ENCODE results near the gene SERINC2.

- TF ChIP-seq GATA2 (IDR thresholded peaks at IDR 0.05; ENCODE audit: low read depth, low read length) (no peak), GATA3 (IDR thresholded peaks at IDR 0.05; ENCODE audit: low read depth, low read length) (no peak)
Measured at GRCh38 chr1:31441970-31442647, 29.1 kb downstream of the SERINC2 start.
